Smooth muscle cell (in vitro differentiated cells): Measurements from ENCODE around the gene TCEA2. TPM values are rescaled to one million over a fixed set of nuclear protein-coding genes. Genes with fewer than 3 reads are reported as not detected.

Experiments
- DNase-seq: peaks from one replicate; lab custom pipeline; 2025; ENCODE audit not compliant: unreplicated experiment; lab: John Stamatoyannopoulos, UW
- H2AFZ ChIP-seq: fragments of 200-600 bp; sonication (generic); 2 replicates; pipeline ENCODE4 v1.6.0; 2016; ENCODE audit warnings: antibody characterized with exemption, low read depth, mild to moderate bottlenecking
- H3F3A ChIP-seq: fragments of 200-600 bp; sonication (generic); 2 replicates; pipeline ENCODE4 v1.6.0; 2017; ENCODE audit warnings: antibody characterized with exemption, low read depth
- H3K27ac ChIP-seq: fragments of 200-600 bp; sonication (generic); 2 replicates; pipeline ENCODE4 v1.5.1; 2016; ENCODE audit warnings: low read depth, mild to moderate bottlenecking
- H3K27me3 ChIP-seq: fragments of 200-600 bp; sonication (generic); 2 replicates; pipeline ENCODE4 v1.6.1; 2016; ENCODE audit warnings: low read depth, mild to moderate bottlenecking
- H3K36me3 ChIP-seq: fragments of 200-600 bp; sonication (generic); 2 replicates; pipeline ENCODE4 v1.5.1; 2016; ENCODE audit warnings: low read depth
- H3K4me1 ChIP-seq: fragments of 200-600 bp; sonication (generic); 2 replicates; pipeline ENCODE4 v1.5.1; 2016; ENCODE audit warnings: low read depth
- H3K4me2 ChIP-seq: fragments of 200-600 bp; sonication (generic); 2 replicates; pipeline ENCODE4 v1.6.0; 2016; ENCODE audit warnings: mild to moderate bottlenecking
- H3K4me3 ChIP-seq: fragments of 200-600 bp; sonication (generic); 2 replicates; pipeline ENCODE4 v1.5.1; 2016; ENCODE audit warnings: mild to moderate bottlenecking
- H3K79me2 ChIP-seq: fragments of 200-600 bp; sonication (generic); 2 replicates; pipeline ENCODE4 v1.6.0; 2016; ENCODE audit warnings: low read depth, mild to moderate bottlenecking
- H3K9ac ChIP-seq: fragments of 200-600 bp; sonication (generic); 2 replicates; pipeline ENCODE4 v1.6.0; 2016; ENCODE audit warnings: low read depth
- H3K9me3 ChIP-seq: fragments of 200-600 bp; sonication (generic); replicated peaks from 2 replicates; pipeline ENCODE4 v1.5.1; 2016; ENCODE audit warnings: low read depth
- H4K20me1 ChIP-seq: fragments of 200-600 bp; sonication (generic); 2 replicates; pipeline ENCODE4 v1.6.0; 2016; ENCODE audit warnings: low read depth
- WGBS: methylation state at CpG from one replicate; pipeline ENCODE4 v1.1.7; 2016; ENCODE audit warnings: low lambda C conversion rate; 5-methylcytosine and 5-hydroxymethylcytosine counted together
- polyA plus RNA-seq: library from polyadenylated mRNA; unstranded; fragments of >200 nt; fragmentation: Nextera tagmentation; extraction: Ambion mirVana; gene quantifications from 2 replicates; pipeline ENCODE4 v1.2.1, GENCODE V29; 2016
- total RNA-seq: library from RNA; depleted of rRNA; stranded (reverse); fragments of >200 nt; gene quantifications from 2 replicates; pipeline ENCODE4 v1.2.3, GENCODE V29; 2014
- TF ChIP-seq, protein P1 (sequence below): fragments of 200-600 bp; sonication (generic); IDR thresholded peaks from 2 replicates; pipeline ENCODE4 v1.5.1; 2017; ENCODE audit warnings: borderline replicate concordance, mild to moderate bottlenecking, antibody characterized with exemption; ENCODE audit not compliant: insufficient read depth, poor library complexity, severe bottlenecking

Gene TCEA2
- total and polyA plus RNA-seq, 2 experiments from 2014 or later = 24.9 to 89.5 TPM

DNA sequence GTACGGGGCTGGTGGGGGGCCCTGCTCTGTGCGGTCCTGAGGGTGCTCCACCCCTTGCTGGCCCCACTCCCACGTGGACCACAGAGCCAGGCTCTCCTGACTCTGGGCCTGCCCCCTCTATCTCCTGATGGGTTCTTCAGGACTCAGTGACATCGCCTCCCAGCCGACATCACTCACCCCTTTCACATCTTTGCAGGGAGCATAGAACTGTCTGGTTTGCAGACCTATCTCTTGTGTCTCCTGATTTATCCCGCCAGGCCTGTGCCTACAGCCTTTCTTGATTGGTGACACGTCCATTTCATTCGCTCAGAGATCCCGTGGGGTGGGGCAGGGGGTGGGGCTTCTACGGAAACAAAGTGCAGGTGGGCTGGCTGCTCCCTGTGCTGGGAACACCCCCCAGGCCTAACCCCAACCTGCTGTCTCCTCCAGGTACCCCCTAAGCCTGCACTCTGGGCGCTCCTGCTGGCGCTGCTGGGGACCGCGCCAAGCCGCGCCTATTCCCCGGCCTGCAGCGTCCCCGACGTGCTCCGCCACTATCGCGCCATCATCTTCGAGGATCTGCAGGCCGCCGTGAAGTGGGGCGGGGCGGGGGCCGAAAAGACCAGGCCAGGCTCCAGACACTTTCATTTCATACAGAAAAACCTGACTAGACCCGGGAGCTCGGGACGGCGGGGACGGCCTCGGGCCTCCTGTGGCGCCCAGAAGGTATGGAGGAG lies 25.3 kb upstream of the TCEA2 start:
- no peak overlapping the region for H3K9ac ChIP-seq
- DNase-seq = no peak
- H3K79me2 ChIP-seq = no peaks in the 10 kb centered on the region
- H3K27me3 ChIP-seq = peaks cover 41% of the 10 kb centered on the region
- H3K4me2 ChIP-seq = peak overlapping the region; percentile 95
- peaks cover 10% of the 10 kb centered on the region for H3K4me1 ChIP-seq
- peak overlapping the region; percentile 67 for H3K4me3 ChIP-seq
- H2AFZ ChIP-seq = no peak overlapping the region
- TF ChIP-seq, protein P1, sequence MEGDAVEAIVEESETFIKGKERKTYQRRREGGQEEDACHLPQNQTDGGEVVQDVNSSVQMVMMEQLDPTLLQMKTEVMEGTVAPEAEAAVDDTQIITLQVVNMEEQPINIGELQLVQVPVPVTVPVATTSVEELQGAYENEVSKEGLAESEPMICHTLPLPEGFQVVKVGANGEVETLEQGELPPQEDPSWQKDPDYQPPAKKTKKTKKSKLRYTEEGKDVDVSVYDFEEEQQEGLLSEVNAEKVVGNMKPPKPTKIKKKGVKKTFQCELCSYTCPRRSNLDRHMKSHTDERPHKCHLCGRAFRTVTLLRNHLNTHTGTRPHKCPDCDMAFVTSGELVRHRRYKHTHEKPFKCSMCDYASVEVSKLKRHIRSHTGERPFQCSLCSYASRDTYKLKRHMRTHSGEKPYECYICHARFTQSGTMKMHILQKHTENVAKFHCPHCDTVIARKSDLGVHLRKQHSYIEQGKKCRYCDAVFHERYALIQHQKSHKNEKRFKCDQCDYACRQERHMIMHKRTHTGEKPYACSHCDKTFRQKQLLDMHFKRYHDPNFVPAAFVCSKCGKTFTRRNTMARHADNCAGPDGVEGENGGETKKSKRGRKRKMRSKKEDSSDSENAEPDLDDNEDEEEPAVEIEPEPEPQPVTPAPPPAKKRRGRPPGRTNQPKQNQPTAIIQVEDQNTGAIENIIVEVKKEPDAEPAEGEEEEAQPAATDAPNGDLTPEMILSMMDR = peak; percentile 2
- no peaks in the 10 kb centered on the region for H3F3A ChIP-seq
- WGBS = 19% methylated on average over 36 of the region's 36 CpGs
- H3K36me3 ChIP-seq = no peaks in the 10 kb centered on the region
- no peaks in the 10 kb centered on the region for H4K20me1 ChIP-seq
- H3K9me3 ChIP-seq = no peaks in the 10 kb centered on the region
- H3K27ac ChIP-seq = no peak overlapping the region

DNA sequence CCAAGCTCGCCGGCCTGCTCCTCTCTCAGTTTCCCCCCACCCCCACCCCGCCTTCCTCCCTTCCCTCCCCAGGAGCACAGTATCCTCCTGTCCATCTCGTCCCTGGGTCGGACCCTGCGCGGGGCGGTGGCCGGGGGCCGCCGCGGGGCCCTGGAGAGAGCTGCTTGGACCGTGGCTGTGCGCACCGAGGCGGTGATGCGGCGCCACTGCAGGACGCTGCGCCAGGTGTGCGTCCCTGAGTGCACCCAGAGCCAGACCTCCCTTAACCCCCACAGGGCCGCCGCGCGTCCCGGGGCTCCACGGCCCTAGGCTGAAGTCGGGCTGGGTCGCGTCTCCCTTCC lies 24.8 kb upstream of the TCEA2 start:
- no peaks in the 10 kb centered on the region for H3F3A ChIP-seq
- no peak for DNase-seq
- no peak overlapping the region for H3K9ac ChIP-seq
- 3% methylated on average over 15 of the region's 30 CpGs for WGBS
- H4K20me1 ChIP-seq = no peaks in the 10 kb centered on the region
- H3K36me3 ChIP-seq = no peaks in the 10 kb centered on the region
- peaks cover 10% of the 10 kb centered on the region for H3K4me1 ChIP-seq
- TF ChIP-seq, protein P1 = no peak
- H2AFZ ChIP-seq = no peak overlapping the region
- peak overlapping the region; percentile 67 for H3K4me3 ChIP-seq
- no peaks in the 10 kb centered on the region for H3K9me3 ChIP-seq
- H3K27me3 ChIP-seq = peaks cover 41% of the 10 kb centered on the region
- H3K4me2 ChIP-seq = peak overlapping the region; percentile 95
- no peak overlapping the region for H3K27ac ChIP-seq
- no peaks in the 10 kb centered on the region for H3K79me2 ChIP-seq

DNA sequence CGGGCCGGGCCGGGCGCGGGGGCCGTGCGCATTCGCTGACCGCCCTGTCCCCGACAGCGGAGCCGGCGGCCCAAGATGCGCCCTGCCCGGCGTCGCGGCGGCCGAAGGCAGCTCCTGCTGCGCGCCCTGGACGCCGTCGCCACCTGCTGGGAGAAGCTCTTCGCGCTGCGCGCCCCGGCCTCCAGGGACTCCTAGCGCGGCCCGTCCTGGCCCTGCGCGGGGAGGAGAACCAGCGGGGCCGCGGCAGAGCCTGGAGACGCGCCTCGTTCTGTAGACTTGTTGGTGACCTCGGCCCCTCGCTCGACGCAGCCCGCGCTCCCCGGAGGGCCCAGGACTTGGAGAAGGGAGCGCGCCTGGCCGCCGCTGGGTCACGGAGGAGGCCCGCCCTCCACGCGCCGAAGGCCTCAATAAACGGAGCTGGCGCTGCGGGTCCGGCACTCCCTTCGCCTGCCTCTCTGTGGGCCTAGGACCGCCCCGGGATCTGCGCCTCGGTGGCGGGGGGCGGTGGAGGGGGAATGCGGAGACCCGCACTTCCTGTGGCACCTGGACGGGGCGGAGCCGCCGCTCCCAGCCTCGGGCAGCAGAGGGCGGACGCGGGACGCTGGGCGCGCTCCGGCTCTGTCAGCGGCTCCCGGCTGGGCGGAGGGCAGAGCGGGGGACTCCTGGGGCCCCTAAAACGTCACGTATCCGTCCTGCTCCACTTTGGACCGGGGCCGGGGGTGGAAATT lies 24.3 kb upstream of the TCEA2 start:
- peak overlapping the region; percentile 95 for H3K4me2 ChIP-seq
- DNase-seq = peak; percentile 34
- no peaks in the 10 kb centered on the region for H3K36me3 ChIP-seq
- no peaks in the 10 kb centered on the region for H4K20me1 ChIP-seq
- no peaks in the 10 kb centered on the region for H3K79me2 ChIP-seq
- peaks cover 10% of the 10 kb centered on the region for H3K4me1 ChIP-seq
- no peaks in the 10 kb centered on the region for H3K9me3 ChIP-seq
- no peak overlapping the region for H3K27ac ChIP-seq
- peak overlapping the region; percentile 67 for H3K4me3 ChIP-seq
- no peak overlapping the region for H2AFZ ChIP-seq
- TF ChIP-seq, protein P1 = peak; percentile 56
- peaks cover 41% of the 10 kb centered on the region for H3K27me3 ChIP-seq
- H3K9ac ChIP-seq = no peak overlapping the region
- 1% methylated on average over 60 of the region's 91 CpGs for WGBS
- peaks cover 4% of the 10 kb centered on the region for H3F3A ChIP-seq
